Fibroblast of lung (primary cell): ENCODE data around the gene CD109.

Experiments
- CTCF ChIP-seq, 2 donors: IDR thresholded peaks in 1 of 2; conservative IDR thresholded peaks in 1 of 2; 1 replicate in 1 of 2; 2 replicates in 1 of 2; pipeline ENCODE4 v1.5.1; 2011 to 2012; ENCODE audit warnings: low read length in 2 of 2, control low read depth in 1 of 2, inconsistent platforms in 1 of 2, low read depth in 1 of 2, mild to moderate bottlenecking in 1 of 2
- EZH2 ChIP-seq: IDR thresholded peaks from 2 replicates; pipeline ENCODE4 v1.5.1; 2012; ENCODE audit warnings: low read length, control low read depth, mild to moderate bottlenecking; ENCODE audit errors: missing control alignments

DNA sequence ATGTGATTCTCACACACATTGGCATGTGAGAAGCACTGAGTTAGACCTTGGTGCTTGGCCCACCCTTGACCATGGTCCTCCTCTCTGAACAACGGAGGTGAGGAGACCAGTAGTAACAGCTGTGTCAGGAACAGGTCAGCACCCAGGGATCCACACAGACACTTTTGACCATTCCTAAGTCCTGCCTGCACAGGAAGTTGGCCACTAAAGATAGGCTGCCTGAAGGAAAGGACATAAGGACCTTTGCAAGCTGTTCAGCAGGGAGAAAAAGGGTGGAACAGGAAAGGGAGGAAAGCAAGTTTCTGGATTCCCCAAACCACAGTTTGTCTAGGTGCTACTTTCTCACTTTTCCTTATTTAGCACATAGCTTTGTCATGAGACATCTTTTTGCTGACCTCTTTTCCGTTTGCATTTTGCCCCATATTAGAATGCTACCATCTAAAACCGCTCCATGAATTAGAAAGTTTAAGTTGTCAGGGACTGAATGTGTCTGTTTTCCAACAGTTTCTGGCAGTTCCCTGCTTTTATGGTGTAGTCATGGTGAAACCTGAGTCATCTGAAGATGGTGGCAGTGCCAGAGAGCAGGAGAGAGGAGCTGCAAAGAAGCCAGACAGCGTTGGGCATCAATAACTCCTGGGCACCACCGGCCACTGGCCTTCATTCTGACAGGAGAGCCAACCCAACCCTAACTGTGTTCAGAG, 1.1 kb upstream of the CD109 start:
- TF ChIP-seq CTCF (conservative IDR thresholded peaks at IDR 0.05 in 1 of 2, IDR thresholded peaks at IDR 0.05 in 1 of 2; ENCODE audit: low read depth in 1 of 2, low read length in 2 of 2), result no peak
- TF ChIP-seq EZH2, result no peak
